ENCODE measurements around the gene PXT1.

The PXT1 gene

DNA sequence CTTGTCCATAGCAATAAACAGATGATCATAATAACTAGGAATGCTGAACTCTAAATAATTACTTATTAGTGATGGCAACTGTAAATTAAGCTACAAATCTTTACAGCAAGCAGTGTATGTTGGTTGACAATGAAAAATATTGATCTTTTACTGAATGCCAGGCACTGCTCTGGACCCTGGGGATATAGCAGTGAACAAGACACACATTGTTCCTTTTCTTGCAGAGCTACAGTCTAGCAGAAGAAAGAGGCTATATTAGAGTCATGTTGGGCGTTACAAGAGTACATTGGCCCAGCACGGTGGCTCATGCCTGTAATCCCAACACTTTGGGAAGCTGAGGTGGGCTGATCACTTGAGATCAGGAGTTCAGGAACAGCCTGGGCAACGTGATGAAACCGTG, 11.5 kb downstream of the PXT1 start:
- no peak for DNase-seq
- Mint-ChIP-seq H3K4me1 (peaks cover 9% of the 10 kb centered on the region), H3K9me3 (no peaks in the 10 kb centered on the region), H3K27me3 (ENCODE audit: low read depth, poor library complexity) (no peaks in the 10 kb centered on the region), H3K4me3 (no peak overlapping the region), H3K27ac (no peak overlapping the region), H3K36me3 (ENCODE audit: low read depth) (no peaks in the 10 kb centered on the region)
- TF ChIP-seq, protein P1, sequence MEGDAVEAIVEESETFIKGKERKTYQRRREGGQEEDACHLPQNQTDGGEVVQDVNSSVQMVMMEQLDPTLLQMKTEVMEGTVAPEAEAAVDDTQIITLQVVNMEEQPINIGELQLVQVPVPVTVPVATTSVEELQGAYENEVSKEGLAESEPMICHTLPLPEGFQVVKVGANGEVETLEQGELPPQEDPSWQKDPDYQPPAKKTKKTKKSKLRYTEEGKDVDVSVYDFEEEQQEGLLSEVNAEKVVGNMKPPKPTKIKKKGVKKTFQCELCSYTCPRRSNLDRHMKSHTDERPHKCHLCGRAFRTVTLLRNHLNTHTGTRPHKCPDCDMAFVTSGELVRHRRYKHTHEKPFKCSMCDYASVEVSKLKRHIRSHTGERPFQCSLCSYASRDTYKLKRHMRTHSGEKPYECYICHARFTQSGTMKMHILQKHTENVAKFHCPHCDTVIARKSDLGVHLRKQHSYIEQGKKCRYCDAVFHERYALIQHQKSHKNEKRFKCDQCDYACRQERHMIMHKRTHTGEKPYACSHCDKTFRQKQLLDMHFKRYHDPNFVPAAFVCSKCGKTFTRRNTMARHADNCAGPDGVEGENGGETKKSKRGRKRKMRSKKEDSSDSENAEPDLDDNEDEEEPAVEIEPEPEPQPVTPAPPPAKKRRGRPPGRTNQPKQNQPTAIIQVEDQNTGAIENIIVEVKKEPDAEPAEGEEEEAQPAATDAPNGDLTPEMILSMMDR (IDR thresholded peaks at IDR 0.05): no peak

DNA sequence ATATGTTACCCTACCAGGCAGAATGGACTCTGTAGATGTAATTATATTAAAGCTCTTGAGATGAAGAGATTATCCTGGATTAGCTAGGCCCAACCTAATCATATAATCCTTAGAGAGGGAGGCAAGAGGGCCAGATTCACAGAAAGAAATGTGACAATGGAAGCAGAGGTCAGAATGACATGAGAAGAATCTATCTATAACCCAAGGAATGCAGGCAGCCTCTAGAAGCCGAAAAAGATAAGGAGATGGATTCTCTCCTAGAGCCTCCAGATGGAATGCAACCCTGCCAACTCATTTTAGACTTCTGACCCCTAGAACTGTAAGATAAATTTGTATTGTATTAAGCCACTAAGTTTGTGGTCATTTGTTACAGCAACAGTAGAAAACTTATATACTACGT, 12.3 kb downstream of the PXT1 start:
- no peaks in the 10 kb centered on the region for H3K36me3 Mint-ChIP-seq (ENCODE audit: low read depth)
- no peak overlapping the region for H3K27ac Mint-ChIP-seq
- no peak overlapping the region for H3K4me3 Mint-ChIP-seq
- TF ChIP-seq, protein P1 (IDR thresholded peaks at IDR 0.05): no peak
- H3K9me3 Mint-ChIP-seq: no peaks in the 10 kb centered on the region
- no peaks in the 10 kb centered on the region for H3K27me3 Mint-ChIP-seq (ENCODE audit: low read depth, poor library complexity)
- DNase-seq: no peak
- H3K4me1 Mint-ChIP-seq: peaks cover 9% of the 10 kb centered on the region

DNA sequence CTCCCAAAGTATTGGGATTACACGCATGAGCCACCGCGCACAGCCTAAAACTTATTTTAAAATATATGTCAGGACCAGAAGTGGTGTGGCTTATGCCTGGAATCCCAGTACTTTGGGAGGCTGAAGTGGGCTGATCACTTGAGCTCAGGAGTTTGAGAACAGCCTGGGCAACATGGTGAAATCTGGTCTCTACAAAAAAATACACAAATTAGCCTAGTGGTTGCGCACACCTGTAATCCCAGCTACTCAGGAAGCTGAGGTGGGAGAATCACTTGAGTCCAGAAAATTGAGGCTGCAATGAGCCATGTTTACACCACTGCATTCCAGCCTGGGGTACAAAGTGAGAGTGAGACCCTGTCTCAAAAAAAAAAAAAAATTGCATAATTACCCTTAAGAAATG, 13.7 kb downstream of the PXT1 start:
- DNase-seq: no peak
- no peaks in the 10 kb centered on the region for H3K9me3 Mint-ChIP-seq
- H3K4me3 Mint-ChIP-seq: no peak overlapping the region
- H3K27me3 Mint-ChIP-seq (ENCODE audit: low read depth, poor library complexity): no peaks in the 10 kb centered on the region
- H3K36me3 Mint-ChIP-seq (ENCODE audit: low read depth): no peaks in the 10 kb centered on the region
- TF ChIP-seq, protein P1 (IDR thresholded peaks at IDR 0.05): no peak
- no peak overlapping the region for H3K27ac Mint-ChIP-seq
- H3K4me1 Mint-ChIP-seq: peaks cover 10% of the 10 kb centered on the region

DNA sequence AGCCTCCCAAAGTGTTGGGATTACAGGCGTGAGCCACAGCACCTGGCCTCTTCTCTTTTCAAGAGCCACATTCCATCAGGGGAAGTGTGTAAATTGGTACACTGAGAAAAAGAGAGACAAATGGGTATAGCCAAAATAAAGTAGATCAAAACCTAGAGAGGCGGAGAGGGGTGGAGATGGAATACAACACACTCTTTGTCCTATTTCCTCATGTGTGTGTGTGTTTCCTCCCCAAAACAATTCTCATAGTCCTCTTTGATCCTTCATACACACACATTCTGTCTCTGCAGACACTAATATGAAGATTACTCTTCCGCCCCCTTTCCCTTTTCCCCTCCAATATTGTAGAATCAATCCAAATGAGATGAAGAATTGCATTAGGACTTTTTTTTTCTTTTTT, 16.0 kb downstream of the PXT1 start:
- TF ChIP-seq, protein P1 (IDR thresholded peaks at IDR 0.05): no peak
- DNase-seq: no peak
- Mint-ChIP-seq H3K4me1 (peaks cover 21% of the 10 kb centered on the region), H3K36me3 (ENCODE audit: low read depth) (no peaks in the 10 kb centered on the region), H3K4me3 (no peak overlapping the region), H3K27ac (no peak overlapping the region), H3K9me3 (no peaks in the 10 kb centered on the region), H3K27me3 (ENCODE audit: low read depth, poor library complexity) (no peaks in the 10 kb centered on the region)

DNA sequence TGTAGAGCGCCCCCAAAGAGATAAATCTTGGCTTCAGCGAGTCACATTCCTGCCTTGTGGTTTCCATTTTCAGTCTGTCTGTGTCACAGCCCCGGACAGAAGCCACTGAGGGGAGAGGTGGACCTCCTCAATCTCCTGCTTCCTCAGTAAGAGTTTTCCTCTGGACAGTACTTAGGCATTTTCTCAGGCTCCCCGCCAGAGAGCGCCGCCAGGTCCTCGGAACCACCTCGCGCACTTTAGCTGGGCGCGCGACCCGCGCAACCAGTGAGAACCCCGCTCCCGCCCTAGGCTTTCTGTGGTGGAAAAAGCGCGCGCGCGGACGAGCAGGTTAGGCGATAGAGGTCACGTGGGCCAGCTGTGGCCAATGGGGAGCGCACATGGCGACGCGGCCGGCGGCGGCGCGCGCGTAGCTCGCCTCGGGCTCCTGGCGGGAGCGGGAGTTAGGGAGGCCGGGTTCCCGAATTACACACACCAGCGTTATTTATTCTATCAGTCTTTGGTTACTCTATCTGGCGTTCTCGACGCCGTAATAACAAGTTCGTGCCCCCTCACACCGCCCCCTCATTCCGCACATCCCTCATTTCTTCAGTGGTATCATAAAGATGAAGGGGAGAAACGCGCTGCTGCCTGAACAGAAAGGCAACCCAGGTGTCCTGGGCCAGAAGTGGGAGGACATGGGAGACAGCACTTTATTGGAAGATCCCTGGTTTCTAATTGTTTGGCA, 19.4 kb downstream of the PXT1 start:
- Mint-ChIP-seq H3K4me1 (peaks cover 25% of the 10 kb centered on the region), H3K4me3 (peak overlapping the region; percentile 86), H3K27ac (peak overlapping the region; percentile 92), H3K9me3 (no peaks in the 10 kb centered on the region), H3K27me3 (ENCODE audit: low read depth, poor library complexity) (no peaks in the 10 kb centered on the region), H3K36me3 (ENCODE audit: low read depth) (no peaks in the 10 kb centered on the region)
- peak; percentile 98 for DNase-seq
- TF ChIP-seq, protein P1 (IDR thresholded peaks at IDR 0.05): peak; percentile 49

DNA sequence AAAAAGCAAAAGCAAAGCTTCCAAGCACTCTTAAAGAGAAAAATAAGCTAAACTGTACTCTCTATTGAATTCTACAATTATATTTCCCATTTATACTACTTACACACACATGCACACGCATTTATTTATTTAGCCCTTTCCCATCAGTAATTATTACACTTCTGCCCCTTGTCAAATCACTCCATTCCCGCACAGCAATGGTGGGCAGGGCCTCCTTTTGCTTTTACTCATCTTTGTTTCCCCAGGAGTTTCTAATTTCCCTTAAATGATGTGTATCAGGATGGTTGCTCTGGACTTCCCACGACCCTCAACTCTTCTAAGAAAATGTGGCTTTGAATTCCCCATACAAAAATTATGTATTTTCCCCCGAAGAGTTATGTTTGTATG, 19.9 kb downstream of the PXT1 start:
- peak overlapping the region; percentile 89 for H3K27ac Mint-ChIP-seq
- DNase-seq: no peak
- no peaks in the 10 kb centered on the region for H3K36me3 Mint-ChIP-seq (ENCODE audit: low read depth)
- peaks cover 27% of the 10 kb centered on the region for H3K4me1 Mint-ChIP-seq
- no peaks in the 10 kb centered on the region for H3K9me3 Mint-ChIP-seq
- H3K4me3 Mint-ChIP-seq: peak overlapping the region; percentile 86
- no peaks in the 10 kb centered on the region for H3K27me3 Mint-ChIP-seq (ENCODE audit: low read depth, poor library complexity)
- TF ChIP-seq, protein P1 (IDR thresholded peaks at IDR 0.05): no peak
